Activated CD4-positive, CD25-positive, alpha-beta regulatory T cell (primary cell): ENCODE data around the gene CARS1.

Experiments
- DNase-seq, 4 experiments: peaks; one replicate each; lab custom pipeline; 2025; lab: John Stamatoyannopoulos, UW

Gene CARS1

DNA sequence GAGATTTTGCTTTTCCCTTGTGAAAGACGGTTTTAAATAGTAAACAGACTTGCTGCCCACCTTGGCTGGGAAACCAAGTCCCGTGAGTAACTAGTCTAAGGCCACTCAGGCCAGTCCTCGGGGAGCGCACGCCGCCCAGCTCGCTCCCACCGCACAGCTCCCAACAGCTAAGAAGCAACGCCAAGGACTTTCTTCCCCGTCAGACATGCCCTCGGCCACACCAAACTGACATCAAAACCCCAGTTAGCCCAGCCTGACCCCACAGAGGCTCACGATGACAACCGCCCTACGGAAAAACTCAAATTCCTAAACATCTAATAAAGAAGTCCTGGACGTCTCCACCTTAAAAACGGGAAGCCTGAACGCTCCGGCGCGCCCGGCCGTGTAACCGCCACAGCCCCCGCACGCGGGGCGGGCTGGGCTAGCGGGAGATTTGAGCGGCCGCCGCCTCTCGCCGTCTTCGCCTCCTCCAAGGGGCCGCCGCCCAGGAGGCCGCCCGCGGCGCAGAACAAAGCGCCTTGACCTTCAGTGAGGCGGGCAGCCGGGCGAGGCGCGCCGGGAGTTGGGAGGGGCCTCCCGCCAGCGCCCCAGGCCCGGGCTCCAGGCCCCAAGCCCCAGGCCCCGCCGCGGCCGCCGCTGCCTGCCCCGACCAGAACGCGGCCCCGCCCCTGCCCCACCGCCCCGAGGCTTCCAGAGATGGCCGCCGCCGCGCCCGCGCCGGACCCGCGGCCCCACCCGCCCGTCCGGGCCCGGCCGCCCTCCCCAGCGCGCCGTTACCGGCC is 65.6 kb downstream of the CARS1 start:
- peak in 2 of 4 experiments; percentile 22 to 55 for DNase-seq

DNA sequence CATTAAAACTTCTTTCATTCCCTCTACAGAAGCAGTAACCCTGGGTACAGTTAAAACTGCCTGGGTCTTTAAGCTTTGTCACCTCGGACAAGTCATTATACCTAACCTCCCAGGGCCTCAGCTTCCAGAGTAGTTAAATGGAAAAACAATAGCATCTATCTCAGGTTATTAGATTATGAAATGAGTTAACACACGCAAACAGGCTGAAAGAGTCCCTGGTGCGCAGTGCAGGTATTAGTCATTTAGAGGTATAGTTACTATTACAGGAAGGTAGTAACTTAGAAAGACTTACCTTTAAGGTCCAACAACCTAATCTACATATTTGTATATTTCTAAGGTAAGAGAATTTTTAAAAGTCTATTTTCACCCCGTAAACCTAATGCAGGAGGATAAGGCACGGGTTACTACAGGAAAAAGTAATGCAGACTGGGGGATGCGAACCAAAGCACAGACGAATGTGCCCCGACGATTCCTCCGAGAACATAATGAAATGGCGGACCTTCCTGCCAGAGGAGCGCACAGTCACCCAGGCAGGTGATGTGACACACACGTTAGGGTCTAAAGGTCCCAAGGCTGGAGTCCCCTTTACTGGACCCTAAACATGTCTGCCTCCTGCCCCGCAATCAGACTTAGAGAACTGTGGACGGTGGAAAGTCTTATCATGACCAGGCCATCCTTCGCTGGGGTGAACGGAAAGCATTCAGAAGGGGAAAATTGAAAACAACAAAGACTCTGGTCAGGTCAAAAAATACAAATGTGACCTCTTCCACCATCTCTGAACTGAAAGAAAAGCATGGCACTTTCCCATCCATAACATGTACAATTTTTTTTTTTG is 66.4 kb downstream of the CARS1 start:
- DNase-seq = peak in 1 of 4 experiments; percentile 21

DNA sequence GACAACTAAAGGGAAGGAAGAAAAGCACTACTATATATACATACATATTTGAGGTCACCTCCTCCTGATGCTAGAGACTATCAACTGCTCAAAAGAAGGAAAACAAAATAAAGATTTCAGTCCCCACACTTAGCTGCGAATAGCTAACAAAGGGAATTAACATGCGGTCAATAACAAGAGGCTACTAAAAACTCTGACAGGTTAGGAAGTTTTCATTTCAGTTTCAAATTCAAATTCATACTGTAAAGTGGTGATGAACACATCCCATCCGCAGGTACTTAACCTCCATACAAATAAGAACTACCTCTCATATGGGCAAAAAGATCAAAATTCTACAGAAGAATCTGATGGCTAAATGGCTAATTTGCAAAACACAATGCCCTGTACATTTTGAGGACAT is 67.7 kb downstream of the CARS1 start:
- DNase-seq = no peak

DNA sequence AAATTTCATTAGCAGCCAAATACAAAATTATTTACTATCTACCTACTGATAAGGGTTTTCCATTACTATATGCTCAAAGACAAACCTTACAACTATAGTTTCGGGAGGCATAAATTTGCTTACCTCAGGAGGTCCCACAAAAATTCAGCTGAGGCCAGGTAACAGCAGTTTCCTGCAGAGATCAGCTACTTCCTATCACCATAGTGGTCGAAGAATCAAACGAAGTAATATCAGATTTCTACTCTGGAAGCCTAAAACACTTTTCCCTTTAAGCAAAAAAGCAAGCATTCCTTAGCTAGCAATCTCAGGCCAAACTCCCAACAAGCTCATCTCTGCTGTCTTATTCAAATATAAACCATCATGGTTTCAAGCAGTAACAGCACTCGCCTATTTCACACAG is 68.2 kb downstream of the CARS1 start:
- no peak for DNase-seq

DNA sequence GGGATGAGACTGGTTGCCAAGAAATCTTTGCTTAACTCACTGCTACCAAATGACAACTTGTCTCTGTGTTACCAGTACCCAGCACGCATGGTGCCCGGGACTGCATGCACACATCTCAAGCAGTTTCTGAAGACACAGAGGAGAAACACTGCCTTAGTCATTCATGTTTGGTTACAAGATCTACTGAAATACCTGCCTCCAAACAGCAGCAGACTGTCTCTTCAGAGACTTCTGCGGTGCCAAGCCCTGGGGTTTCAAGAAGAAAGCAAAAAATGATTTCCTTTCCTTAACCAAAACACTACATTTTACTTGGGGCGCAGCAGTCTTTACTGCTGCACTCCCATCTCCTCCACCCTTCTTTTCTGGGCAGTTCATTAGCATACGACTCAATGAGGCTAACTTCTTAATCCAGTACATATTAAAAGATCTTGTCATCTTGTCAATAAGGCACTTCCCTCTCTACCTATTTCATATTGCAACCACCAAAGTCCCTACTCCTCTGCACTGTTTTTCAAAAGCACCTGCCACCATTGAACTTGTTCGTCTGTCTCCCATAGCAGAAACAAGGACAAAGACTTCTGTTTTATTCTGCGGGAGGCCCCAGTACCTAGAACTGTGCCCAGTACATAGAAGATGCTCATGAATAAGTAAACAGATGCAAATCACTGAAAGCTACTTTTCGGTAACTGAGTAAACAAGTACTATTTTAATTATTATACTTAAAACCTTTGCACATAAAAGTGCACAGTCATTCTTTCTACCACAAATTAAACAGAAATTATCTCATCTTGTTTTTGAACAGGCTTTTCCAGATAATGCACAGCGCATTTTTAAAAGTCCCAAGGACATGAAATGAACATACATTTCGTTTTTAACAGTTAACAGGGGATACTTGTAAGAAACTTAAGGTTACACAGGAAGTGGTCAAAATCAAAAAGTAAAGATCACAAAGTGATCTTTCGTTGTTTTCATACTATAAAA is 69.1 kb downstream of the CARS1 start:
- no peak for DNase-seq

DNA sequence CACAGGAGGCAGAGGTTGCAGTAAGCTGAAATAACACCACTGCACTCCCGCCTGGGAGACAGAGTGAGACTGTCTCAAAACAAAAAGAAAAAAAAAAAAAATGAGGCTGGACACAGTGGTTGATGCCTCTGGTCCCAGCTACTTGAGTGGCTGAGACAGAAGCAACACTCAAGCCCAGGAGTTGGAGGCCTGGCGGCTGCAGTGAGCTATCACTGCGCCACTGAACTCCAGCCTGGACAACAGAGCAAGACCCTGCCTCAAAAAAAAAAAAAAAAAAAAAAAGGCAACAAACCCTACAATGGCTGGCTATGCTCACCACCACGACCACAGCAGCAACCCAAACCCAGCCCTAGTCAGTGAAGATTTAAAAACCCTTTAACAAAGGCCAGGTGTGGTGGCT is 73.3 kb downstream of the CARS1 start:
- DNase-seq = no peak

DNA sequence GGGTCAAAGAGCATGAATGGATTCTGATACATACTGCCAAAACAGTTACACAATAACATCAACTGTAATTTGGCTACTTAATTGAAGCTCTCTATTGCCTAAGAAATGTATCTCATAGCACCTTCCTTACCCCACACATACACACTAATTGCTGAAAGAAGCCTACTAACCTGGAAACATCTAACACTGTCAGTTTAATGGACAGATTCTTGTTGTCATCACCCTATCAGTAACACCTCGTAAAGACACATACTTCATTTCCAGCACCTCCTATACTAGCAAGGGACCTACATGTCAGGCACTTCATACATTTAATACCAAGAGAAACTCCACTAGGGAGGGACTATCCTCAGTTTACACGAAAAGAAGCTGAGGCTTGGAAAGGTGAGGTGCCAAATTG is 75.0 kb downstream of the CARS1 start:
- no peak for DNase-seq

DNA sequence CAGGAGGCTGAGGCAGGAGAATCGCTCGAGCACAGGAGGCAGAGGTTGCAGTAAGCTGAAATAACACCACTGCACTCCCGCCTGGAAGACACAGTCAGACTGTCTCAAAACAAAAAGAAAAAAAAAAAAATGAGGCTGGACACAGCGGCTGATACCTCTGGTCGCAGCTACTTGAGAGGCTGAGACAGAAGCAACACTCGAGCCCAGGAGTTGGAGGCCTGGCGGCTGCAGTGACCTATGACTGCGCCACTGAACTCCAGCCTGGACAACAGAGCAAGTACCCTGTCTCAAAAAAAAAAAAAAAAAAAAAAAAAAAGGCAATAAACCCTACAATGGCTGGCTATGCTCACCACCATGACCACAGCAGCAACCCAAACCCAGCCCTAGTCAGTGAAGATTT is 76.1 kb downstream of the CARS1 start:
- no peak for DNase-seq

DNA sequence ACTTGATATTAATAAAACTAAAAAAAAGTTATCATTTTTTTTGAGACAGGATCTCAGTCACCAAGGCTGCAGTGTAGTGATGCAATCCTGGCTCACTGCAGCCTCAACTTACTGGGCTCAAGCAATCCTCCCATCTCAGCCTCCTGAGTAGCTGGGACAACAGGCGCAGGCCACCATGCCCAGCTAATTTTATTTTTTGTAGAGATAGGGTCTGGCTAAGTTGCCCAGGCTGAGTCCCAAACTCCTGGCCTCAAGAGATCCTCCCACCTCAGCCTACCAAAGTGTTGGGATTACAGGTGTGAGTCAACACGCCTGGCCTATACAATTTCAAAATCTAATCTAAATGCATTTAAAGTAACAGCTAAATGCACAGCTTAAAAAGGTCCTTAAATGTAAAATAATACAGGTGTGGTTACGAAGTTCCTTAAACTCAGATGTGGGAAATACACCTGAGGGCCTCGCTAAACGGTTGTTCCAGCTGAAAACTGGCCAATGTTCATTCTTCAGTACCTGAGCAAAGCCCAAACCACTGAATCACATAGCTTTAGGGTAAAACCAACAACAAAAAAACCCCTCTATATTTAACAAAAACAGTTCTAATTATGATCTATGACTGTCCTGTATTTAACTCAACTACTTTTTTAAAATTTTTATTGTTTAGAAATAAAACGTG is 76.9 kb downstream of the CARS1 start:
- no peak for DNase-seq

DNA sequence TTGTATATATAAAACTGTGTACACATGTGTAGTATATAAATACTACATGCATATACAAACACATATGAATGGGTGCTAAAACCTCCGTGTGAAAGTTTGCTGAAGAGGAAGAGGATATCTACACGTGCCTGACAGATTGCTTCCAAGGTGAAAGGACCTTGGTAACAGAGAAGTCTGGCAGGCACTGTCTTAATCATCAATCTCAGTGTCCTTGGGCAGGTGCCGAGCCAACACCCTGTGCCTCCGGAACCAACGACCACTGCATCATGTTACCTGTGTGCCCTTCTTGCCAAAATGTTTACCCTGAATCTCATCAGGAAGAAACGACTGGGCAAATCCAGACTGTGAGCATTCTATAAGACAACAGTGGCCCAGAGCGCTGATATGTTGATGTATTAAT is 80.1 kb downstream of the CARS1 start:
- DNase-seq = no peak

DNA sequence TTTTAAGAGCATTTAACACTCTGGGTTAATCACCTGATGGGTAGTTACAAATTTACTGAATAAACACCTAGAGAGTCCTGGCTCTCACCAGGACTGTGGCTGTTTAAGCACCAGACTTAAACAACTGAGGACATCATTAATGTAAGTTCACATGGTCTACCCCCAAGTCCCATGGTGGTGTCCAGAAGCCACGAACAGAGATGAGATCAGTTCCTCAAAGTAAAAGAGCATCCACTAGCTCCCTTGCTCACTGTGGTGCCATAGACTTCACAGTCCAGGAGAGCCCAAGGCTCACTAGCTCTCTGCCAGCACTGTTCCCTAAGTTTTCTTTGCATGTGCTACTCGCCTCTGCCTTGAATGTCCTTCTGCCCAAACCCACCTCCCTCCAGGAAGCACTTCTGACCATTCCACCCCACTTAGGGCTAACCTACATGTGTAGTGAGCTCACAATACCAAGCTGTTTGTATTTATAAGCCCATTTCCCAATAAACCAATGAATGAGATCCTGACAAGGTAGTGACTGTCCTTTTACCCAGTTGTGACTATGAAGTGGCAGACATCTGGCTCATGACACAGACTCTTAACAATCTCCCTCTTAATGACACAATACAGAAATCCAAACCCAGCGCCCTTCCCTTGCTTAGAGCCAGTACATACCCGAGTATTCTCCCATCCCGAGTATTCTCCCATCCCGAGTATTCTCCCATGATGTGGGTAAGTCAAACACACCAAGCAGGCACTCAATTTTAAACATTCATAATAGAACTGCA is 80.7 kb downstream of the CARS1 start:
- DNase-seq = no peak

DNA sequence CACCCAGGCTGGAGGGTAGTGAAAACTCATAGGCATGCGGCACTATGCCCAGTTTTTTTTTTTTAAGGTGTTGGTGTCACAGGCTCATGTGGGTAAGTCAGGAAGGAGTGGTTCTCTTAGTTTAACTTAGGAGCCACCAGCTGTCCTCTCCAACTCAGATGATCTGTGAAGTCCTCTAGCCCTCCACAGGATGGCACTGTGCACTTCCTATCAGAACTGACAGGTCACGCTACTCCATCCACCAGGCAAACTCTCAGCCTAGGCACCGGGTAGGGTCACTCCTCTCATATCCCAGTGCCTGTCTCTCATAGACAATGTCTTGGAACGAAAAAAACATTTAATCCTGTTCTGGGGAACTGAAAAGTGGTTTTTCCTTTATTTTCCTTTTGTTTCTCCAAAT is 81.6 kb downstream of the CARS1 start:
- peak in 1 of 4 experiments; percentile 17 for DNase-seq

DNA sequence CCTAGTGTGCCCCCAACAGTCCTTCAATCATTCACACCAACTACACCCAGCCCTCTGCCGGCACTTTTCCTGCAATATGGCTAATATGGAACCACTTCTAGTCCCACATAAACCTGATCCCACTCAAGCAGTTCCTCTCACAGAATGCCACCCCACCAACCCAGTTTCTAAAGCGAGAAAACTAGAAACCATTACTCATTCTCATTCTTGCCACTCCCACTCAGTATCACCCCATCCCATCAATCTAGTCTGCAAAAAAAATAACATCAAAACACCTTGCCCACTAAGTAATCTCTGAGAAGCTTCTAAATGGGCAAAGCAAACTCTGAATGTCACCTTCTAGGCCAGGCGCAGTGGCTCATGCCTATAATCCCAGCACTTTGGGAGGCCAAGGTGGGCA is 83.0 kb downstream of the CARS1 start:
- DNase-seq = no peak

DNA sequence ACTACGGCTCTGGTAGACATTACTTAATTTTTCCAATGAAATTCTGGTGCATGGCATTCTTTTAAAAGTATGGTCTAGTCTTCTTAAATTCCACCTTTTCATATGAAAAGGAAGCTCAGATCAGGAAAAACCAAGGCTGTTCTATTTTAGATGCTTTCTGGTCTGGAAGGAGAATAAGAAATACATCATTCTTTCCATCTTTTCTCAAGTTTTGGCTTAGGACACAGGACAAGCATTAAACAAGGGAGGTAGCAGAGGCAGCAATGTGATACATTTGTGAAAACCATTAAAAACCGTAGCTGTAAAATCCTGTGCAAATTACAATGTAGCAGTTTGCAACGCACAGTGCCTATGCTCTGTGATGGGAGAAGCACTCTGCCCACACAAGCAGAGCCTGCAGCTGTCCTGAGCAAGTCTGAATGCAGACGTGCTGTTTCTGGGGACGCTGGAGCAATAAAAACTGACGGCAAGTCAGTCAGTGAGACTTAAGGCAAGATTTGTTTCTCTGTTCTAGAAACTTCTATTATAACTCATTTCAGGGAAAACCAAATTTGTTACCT is 88.8 kb downstream of the CARS1 start:
- no peak for DNase-seq

DNA sequence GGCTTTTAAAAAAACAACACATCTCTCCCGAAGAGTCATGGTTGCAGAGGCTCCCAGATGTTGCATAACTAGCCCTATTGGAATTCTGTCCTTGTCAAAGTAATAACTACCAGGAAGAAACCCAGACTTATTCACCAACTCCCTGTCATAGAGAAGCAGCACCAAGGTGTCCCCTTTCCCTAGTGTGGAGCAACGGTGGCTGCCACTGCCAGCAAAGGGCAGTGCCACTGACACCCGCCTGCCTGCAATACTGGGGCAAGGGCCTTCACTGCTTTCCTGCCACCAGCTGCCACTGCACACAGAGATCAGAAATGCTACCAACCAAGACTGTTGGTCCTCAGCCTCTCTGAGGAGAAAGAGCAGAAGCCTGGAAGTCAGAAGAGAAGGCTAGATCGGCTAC is 92.4 kb downstream of the CARS1 start:
- DNase-seq = no peak

DNA sequence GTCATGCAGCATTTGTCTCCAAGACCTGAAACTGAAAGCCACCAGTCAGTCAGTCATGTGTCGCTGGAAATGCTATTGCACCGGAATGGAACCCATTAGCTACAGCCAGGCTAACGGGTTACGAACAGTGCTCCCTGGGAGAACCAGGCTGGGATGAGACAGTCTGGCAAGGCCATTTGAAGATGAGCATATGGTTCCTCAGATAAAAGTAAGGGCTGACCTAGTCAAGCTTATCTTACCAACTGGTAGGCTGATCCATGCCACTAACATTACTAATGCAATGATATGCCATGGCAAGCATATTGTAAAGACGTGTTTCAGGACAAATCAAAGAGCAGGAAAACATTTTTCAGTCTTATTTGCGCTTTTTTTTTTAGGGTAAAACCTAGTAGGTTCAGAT is 93.5 kb downstream of the CARS1 start:
- no peak for DNase-seq

DNA sequence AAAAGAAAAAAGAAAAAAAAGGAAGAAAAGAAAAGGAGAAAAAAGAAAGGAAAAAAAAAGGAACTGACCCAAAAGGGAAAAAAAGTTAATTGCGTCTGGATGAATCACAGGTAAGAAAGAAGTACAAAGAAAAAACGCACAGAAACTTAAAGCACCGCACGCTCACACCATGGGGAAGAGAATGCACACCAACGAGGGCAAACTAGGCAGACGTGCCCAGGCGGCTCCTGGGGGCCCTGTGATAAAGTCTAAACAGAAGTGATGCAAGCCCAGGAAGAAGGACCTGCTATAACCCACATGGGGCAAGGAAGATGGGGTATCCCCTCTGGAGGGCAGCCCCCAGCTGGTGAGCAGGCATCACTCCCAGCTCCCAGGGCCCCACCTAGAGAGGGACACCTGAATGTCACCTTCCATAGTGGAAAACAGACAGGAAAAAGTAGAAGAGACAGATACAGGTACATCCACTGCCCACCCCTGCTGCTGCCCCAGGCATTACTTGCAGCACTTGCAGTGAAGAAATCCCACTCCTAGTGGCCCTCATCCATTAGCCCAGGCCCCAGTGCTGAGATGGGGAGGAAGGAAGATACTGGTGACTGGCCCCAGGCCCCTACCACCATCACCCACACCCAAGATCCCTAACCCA is 94.0 kb downstream of the CARS1 start:
- no peak for DNase-seq

DNA sequence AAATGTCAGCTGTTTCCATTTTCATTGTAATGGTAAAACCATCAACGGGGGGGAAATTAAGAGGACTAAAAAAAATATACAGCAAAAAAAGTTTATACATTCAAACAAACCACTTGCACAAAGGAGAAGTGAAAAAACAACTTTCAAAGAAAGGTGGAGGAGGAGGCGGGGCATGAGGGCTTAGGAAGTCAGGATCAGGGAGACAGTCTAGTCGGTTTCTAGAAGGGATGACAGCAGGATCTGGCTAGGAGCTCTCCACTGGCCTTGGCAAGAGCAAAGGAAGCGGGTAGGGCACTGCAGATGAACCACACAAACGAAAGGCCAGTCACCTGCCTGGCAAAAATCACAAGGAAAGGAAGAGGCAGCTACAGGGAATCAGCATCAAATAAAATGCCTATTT is 96.1 kb downstream of the CARS1 start:
- no peak for DNase-seq

DNA sequence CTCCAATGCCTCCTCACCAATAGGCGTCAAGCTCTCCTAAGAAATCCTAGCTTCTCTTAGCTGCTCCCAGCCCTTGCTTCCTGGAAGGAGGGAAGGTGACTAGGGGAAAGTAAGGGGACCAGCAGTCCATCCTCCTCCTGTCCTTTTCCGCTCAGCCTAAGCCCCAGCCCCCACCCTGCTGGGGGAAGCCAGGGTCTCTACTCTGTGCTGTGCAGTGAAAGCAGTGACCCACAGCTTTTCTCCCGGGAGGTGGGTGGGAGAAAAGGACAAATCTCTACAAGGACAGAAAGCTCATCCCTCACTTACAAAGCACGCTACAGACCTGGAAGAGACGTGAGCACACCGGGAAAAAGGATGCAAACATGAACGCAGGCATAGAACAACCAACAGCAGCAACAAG is 97.1 kb downstream of the CARS1 start:
- no peak for DNase-seq

DNA sequence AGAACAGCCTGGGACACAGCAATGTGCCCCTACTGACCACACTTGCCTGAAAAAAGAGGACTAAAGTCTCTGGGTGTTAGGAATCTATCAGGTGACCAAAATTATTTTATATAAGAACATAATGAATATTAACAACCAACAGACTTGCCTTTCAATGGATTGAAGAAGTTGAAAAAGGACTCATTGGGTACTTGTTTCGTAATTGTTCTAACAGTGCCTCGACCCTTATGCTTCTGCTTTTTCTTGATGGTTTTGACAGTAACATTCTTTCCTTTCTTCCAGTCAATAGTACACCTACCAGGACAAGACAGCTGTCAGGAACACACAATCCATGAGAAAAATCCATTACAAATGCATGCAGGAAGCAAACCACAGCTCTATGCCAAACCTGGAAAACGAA is 99.0 kb downstream of the CARS1 start:
- DNase-seq = no peak
